ENCODE data around the gene NTN4.

- TF ChIP-seq RAD21 (IDR thresholded peaks at IDR 0.05): no peak
- TF ChIP-seq CTCF (IDR thresholded peaks at IDR 0.05; ENCODE audit: low read depth, low read length, missing input control): no peak
- no peak for TF ChIP-seq MAX (IDR thresholded peaks at IDR 0.05)
- no peak for TF ChIP-seq ATF3 (IDR thresholded peaks at IDR 0.05)
- TF ChIP-seq, protein P1, sequence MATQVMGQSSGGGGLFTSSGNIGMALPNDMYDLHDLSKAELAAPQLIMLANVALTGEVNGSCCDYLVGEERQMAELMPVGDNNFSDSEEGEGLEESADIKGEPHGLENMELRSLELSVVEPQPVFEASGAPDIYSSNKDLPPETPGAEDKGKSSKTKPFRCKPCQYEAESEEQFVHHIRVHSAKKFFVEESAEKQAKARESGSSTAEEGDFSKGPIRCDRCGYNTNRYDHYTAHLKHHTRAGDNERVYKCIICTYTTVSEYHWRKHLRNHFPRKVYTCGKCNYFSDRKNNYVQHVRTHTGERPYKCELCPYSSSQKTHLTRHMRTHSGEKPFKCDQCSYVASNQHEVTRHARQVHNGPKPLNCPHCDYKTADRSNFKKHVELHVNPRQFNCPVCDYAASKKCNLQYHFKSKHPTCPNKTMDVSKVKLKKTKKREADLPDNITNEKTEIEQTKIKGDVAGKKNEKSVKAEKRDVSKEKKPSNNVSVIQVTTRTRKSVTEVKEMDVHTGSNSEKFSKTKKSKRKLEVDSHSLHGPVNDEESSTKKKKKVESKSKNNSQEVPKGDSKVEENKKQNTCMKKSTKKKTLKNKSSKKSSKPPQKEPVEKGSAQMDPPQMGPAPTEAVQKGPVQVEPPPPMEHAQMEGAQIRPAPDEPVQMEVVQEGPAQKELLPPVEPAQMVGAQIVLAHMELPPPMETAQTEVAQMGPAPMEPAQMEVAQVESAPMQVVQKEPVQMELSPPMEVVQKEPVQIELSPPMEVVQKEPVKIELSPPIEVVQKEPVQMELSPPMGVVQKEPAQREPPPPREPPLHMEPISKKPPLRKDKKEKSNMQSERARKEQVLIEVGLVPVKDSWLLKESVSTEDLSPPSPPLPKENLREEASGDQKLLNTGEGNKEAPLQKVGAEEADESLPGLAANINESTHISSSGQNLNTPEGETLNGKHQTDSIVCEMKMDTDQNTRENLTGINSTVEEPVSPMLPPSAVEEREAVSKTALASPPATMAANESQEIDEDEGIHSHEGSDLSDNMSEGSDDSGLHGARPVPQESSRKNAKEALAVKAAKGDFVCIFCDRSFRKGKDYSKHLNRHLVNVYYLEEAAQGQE (IDR thresholded peaks at IDR 0.05): no peak
- TF ChIP-seq YY1 (IDR thresholded peaks at IDR 0.05): no peak
- no peak for TF ChIP-seq TAF1 (conservative IDR thresholded peaks at IDR 0.05)
- no peak for TF ChIP-seq ZBTB33 (IDR thresholded peaks at IDR 0.05)
- TF ChIP-seq SP1 (IDR thresholded peaks at IDR 0.05): no peak
- no peak for TF ChIP-seq NR2F2 (IDR thresholded peaks at IDR 0.05)
- no peak for TF ChIP-seq RXRA (IDR thresholded peaks at IDR 0.05)
- no peak for TF ChIP-seq FOXA1 (IDR thresholded peaks at IDR 0.05)
- no peak for TF ChIP-seq GABPA (IDR thresholded peaks at IDR 0.05 in 1 of 2, conservative IDR thresholded peaks at IDR 0.05 in 1 of 2)
Measured at GRCh38 chr12:95733141-95733825, 57.3 kb downstream of the NTN4 start.

Data from liver (tissue), 3 donors.